Cardiac fibroblast (primary cell): ENCODE measurements around the gene TRIM6.

ENCODE experiments used
- DNase-seq, 2 donors: peaks; one replicate each; pipeline versions ENCODE4 v3.0.0 to v3.0.0-alpha.2; 2010; ENCODE audit warnings: low read depth in 2 of 2
- H3K4me3 ChIP-seq, 2 donors: replicated peaks in 1 of 2; 1 replicate in 1 of 2; 2 replicates in 1 of 2; pipeline ENCODE4 v1.5.1; 2011; ENCODE audit warnings: low read depth in 2 of 2, low read length in 2 of 2, mild to moderate bottlenecking in 2 of 2, moderate library complexity in 1 of 2
- TF ChIP-seq, protein P1 (sequence below): IDR thresholded peaks from one replicate; pipeline ENCODE4 v1.5.1; 2011; ENCODE audit warnings: low read depth, mild to moderate bottlenecking, low read length, inconsistent platforms

Gene TRIM6

DNA sequence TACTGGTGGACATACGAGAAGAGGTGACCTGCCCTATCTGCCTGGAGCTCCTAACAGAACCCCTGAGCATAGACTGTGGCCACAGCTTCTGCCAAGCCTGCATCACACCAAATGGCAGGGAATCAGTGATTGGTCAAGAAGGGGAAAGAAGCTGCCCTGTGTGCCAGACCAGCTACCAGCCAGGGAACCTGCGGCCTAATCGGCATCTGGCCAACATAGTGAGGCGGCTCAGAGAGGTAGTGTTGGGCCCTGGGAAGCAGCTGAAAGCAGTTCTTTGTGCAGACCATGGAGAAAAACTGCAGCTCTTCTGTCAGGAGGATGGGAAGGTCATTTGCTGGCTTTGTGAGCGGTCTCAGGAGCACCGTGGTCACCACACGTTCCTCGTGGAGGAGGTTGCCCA is 6.9 kb downstream of the TRIM6 start:
- TF ChIP-seq, protein P1, sequence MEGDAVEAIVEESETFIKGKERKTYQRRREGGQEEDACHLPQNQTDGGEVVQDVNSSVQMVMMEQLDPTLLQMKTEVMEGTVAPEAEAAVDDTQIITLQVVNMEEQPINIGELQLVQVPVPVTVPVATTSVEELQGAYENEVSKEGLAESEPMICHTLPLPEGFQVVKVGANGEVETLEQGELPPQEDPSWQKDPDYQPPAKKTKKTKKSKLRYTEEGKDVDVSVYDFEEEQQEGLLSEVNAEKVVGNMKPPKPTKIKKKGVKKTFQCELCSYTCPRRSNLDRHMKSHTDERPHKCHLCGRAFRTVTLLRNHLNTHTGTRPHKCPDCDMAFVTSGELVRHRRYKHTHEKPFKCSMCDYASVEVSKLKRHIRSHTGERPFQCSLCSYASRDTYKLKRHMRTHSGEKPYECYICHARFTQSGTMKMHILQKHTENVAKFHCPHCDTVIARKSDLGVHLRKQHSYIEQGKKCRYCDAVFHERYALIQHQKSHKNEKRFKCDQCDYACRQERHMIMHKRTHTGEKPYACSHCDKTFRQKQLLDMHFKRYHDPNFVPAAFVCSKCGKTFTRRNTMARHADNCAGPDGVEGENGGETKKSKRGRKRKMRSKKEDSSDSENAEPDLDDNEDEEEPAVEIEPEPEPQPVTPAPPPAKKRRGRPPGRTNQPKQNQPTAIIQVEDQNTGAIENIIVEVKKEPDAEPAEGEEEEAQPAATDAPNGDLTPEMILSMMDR: no peak
- no peak overlapping the region for H3K4me3 ChIP-seq
- DNase-seq: no peak

DNA sequence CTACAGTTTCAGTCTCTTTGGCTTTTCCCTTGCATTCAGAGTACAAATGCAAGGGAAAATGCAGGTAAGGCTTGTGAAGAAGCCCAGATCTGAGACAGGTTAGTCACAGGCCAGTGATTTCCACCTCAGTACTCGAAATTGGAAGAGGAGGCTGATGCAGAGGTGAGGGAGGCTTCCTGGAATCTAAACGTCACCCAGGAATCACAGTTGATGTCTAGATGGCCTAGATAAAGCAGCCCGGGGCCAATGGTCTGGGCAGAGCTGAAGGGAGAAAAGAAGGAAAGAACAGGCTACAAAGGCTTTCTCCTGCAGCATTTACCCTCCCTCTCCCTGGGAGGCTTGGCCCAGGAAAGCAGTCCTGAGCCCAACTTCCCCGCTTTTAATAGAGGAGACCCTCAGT is 8.5 kb downstream of the TRIM6 start:
- H3K4me3 ChIP-seq: no peak overlapping the region
- DNase-seq: no peak
- TF ChIP-seq, protein P1: no peak

DNA sequence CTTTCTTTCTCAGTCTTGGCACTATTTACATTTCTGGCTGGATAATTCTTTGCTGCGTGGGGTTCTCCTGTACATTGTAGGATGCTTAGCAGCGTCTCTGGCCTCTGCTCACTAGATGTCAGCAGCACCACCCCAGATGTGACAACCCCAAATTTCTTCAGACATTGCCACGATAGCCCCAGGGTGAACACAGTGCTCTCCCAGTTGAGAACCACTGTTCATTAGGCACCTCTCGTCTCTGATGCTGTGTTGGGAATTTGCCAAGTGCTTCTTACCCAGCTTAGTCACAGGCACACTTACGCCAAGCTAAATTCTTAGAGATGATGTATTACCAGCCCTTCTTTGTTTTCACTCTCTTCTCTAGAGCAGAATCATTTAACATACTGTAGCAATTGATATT is 9.4 kb downstream of the TRIM6 start:
- TF ChIP-seq, protein P1: no peak
- no peak overlapping the region for H3K4me3 ChIP-seq
- DNase-seq: peak; percentile 87 to 92

DNA sequence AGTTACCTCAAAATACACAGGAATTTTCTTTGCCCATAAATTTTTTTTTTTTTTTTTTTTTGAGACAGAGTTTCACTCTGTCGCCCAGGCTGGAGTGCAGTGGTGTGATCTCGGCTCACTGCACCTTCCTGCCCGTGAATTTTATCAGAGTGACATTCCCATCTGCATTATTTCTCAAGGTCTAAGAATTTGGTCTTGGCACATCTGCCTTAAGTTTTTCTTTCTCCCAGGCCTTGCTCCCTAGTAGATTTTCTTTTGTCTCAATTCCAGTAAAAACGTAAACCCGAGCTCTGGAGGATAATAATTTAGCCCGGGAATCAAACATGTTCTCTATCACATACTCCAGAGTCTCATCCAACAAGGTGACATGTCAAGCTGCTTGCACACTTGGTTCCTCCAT is 12.4 kb downstream of the TRIM6 start:
- H3K4me3 ChIP-seq: no peak overlapping the region
- DNase-seq: peak in 1 of 2 donors; percentile 53
- TF ChIP-seq, protein P1: no peak

DNA sequence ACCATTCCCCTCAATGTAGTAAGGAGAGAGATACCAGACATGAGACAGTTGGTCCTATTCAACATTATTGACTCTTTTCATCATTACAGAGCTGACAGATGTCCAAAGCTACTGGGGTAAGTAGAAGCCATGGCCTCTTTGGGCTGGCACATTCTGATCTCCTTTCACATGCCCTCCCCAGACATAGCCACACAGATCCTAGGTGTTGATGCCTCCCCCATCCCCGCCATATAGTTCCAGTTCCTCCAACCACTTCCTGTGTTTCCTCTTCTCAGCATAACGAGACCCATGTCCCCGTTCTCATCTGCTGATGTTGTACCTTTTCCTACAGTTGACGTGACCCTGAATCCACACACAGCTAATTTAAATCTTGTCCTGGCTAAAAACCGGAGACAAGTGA is 14.0 kb downstream of the TRIM6 start:
- no peak overlapping the region for H3K4me3 ChIP-seq
- TF ChIP-seq, protein P1: no peak
- DNase-seq: no peak

DNA sequence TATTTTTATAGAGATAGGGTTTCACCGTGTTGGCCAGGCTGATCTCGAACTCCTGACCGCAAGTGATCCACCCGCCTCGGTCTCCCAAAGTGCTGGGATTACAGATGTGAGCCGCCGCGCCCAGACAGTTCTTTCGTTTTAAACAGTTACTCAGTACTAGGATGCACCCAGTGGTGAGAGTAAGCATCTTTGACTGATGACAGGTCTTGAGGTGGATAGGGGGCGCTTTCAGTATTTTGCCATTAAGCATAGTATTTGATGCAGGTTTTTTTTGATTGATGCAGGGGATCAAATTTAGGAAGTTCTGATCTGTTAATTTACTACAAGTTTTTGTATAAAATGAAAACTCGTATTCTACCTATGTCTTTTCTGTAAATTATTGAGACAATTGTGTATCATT is 15.2 kb downstream of the TRIM6 start:
- H3K4me3 ChIP-seq: no peak overlapping the region
- TF ChIP-seq, protein P1: no peak

DNA sequence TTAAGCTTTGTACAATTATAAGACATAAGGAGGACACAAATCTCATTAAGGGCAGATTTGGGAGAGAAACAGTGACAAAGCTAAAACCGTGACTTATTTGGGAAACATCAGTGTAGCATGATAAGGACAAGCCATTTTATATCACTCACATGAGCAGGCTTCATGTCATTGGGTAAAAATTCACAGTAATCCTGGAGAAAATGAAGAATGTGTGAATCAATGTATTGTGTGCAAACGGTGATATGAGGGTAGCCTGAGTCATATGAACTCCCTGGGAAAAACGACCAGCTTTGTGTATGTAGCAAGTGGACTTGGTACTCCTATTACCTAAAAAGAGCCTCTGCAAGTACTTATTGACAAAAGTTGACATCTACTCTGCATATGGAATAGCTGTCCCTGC is 22.4 kb downstream of the TRIM6 start:
- peak; percentile 39 to 92 for DNase-seq
- H3K4me3 ChIP-seq: no peak overlapping the region
- TF ChIP-seq, protein P1: no peak

More for the DNA sequence above, 15.2 kb downstream of the TRIM6 start:
- no peak for DNase-seq
